T-helper 1 cell (primary cell): ENCODE measurements around the gene KCNQ5.

Experiments used
- DNase-seq, 5 donors: peaks; one replicate each; pipeline ENCODE4 v3.0.0-alpha.2; 2012 to 2020

Gene KCNQ5

DNA sequence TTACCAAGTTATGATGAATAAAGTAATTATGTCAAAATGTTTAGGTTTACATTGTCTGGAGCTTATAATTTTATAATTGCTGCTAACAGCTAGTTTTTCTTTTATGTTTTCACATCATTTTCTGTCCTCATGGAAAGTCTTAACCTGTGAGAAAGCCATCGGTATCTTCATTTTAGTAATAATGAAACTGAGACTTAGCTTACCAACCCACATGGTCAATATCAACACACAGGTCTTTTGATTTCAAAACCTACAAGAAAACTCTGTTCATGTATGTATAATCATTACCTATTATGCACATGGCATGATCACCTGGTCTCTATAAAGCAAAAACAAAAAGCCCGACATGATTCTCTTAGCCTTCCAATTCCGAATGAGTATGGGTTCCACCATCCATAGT, 61.9 kb downstream of the KCNQ5 start:
- DNase-seq, result no peak

GRCh38 chr6:72689107-72689954, 67.5 kb downstream of the KCNQ5 start:
- DNase-seq, result no peak

DNA sequence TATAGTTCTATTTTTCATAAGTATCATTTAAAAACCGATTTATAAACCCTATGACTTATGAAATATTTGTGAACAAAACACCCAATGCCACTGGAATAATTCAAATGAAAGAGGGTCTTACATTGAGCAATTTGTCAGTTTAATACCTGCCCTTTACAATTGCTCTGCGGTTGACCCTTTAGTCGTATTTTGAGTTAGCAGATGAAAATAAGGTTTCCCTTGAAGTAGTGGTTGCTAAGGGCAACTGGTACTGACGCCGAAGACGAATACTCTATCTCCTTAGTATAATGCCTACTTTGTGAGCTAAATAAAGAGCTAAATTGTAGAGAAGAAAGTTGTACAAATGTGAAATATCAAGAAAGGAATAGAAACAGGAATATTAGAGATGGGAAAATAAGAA, 69.4 kb downstream of the KCNQ5 start:
- no peak for DNase-seq

DNA sequence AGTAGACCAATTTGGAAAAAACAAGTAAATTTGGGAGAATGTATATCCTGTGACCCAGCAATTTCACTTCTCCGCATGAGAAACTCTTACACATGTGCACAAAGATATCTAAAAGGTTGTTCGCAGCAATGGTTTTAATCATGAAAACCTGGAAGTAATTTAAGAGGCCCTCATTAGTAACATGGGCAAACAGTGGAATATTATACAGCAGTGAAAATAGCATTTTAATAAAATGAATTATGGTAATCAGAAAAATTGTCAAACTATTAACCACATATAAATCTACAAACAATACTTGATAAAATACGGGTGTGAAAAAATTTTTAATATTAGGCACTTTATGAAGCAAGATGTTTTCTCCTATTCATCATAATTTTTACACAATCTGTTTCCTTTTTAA, 74.2 kb downstream of the KCNQ5 start:
- DNase-seq, result no peak

DNA sequence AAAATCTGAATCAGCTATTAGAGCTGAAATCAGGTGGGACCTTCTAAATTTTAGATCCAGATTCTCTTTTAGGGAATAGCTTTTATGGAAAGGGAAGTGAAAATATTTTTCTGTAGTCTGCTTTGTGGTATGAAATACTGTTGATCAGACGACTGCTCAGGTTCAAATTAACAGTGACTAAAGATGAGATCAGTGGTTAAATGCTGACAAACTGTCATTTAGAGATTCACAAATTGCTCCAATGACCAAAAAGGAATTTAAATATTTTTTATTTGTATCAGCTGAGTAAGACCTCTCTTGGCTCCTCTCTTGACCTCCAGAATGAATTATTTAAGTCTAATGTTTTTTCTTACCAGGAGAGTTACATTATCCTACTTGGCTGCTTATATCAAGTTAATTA, 77.3 kb downstream of the KCNQ5 start:
- no peak for DNase-seq

DNA sequence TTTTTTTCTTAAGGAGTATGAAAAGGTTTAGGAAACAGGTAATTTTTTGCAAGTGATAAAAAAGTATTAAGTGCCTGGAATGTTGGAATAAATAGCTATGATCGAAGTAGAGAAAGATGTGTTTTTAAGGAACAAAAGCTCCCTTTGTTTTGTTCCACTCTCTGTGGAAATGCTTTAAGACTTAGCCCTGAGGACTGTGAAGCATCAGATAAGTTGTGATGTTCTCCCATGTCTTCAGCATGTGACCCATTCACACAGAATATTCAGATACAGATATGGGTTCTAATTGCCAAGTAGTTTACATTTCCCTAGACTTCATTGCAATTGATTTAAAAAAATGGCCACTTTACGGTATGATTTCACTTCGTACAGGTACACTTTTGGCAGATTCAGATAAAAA, 80.6 kb downstream of the KCNQ5 start:
- DNase-seq, result no peak

- no peak for DNase-seq
These were observed 81.2 kb downstream of the KCNQ5 start for GRCh38 chr6:72703093-72703492.

GRCh38 chr6:72704979-72705378, 83.1 kb downstream of the KCNQ5 start:
- no peak for DNase-seq

- DNase-seq, result no peak
These were observed 87.6 kb downstream of the KCNQ5 start for GRCh38 chr6:72709431-72709830.

GRCh38 chr6:72711731-72712130, 89.9 kb downstream of the KCNQ5 start:
- DNase-seq, result no peak

- DNase-seq, result no peak
These were observed 91.0 kb downstream of the KCNQ5 start for GRCh38 chr6:72712910-72713309.

DNA sequence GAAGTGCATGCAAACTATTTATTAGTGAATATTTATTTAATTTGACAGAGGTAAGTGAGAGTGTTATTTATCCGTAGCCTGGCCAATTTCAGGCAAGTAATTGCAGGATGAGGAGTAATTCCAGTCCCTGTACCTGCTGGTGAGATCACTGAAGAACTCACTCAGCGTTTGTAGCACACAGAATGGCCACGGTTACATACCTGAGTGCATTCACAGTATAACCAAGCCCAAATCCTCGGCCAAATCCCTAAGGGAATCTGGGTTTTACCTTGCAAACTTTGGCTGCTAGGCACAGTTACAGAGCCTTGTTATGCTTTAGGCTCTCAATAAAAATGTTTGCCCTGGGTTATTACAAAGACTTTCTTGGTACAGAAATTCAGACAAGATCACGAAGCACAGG, 93.3 kb downstream of the KCNQ5 start:
- DNase-seq, result no peak

GRCh38 chr6:72716916-72717315, 95.1 kb downstream of the KCNQ5 start:
- no peak for DNase-seq

GRCh38 chr6:72720464-72720863, 98.6 kb downstream of the KCNQ5 start:
- DNase-seq, result no peak

DNA sequence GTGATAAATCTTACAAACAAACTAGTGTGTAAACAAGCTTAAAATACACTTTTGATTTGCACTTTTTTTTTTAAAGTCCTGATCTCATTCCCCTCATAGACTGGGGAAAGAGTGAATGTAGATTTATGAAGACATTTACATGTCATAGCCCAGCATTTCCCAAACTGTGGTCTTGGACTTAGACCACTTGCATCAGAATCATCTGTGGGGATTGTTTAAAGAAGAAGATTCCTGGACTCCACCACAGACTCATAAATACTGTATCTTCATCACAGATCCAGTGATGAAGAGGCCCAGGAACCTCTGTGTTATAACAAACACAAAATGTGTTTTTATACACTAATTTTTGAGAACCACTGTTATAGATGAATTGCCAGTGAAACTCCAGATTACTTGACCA, 99.5 kb downstream of the KCNQ5 start:
- no peak for DNase-seq

DNA sequence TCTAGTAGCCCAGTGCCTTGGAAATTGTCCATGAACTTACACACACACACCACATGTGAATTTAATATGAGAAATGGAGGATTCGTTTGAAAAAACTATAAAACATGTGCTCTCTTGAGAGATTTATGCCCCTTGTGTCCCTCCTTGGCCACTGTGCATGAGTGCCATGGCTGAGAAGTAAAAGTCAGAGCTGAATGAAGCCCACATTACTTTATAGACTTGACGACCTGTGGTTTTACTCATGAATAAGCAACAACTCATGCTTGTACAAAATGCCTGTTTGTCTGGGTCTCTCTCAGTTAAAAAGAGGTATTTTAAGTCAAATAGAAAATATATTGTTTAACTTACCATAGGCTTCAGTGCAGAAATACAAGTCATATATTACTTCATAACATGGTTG, 102.7 kb downstream of the KCNQ5 start:
- no peak for DNase-seq

GRCh38 chr6:72728706-72729343, 107.0 kb downstream of the KCNQ5 start:
- no peak for DNase-seq

DNA sequence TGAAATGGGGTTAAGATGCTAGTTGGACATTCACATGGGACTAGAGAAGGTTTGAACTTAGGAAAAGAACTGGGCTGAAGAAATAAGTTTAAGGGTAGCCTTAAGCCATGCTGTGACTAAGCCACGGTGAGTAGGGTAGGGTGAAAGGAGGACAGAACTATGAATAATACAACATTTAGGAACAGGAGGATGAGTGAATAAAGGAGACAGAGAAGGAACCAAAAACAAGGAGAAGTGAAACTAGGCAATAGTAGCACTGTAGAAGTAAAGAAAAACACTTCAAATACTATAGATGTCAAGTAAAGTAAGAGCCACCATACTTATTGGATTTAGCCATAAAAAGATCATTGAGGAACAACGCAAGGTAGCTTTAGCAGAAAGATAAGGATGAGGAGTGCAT, 111.2 kb downstream of the KCNQ5 start:
- DNase-seq, result no peak

- DNase-seq, result no peak
These were observed 116.2 kb downstream of the KCNQ5 start for GRCh38 chr6:72738091-72738490.

DNA sequence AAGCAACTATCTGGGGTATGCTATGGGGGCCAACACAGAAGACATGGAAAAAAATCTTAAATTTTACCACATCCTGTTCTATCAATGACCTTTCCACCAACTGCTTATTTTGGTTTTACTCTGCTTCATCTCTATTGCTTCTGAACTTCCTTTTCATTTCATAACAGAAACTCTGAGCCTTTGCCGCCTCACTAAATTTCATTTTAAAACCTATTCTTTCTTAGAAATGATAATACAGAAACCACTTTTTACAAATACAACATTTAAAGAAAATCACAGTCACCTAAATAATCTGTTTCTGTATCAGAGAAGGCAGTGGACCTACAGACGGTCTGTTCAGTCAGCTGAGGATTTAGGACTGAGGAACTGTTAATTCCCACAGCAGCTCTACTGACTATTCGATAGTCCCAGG, 117.5 kb downstream of the KCNQ5 start:
- peak in 1 of 5 donors; percentile 47 for DNase-seq

DNA sequence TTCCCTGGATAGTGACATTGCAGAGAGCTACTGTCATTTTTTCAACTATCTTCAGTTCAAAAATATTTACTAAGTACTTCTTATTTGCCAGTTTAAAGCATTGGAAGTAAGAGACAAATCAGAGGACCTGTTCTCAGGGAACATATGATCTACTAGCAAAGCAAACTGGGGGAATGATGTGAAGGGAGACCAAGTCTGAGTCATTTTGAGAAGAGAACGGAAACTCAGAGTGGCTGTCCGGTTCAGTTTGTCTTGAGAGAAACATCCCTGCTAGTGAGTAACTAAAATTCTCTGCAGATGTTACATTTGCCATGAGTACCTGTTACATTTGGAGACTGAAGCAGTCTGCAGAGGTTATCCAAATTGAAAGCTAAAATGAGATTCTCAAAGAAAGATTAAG, 118.3 kb downstream of the KCNQ5 start:
- DNase-seq, result peak in 1 of 5 donors; percentile 50

GRCh38 chr6:72741083-72741482, 119.2 kb downstream of the KCNQ5 start:
- no peak for DNase-seq

- DNase-seq, result no peak
These were observed 120.3 kb downstream of the KCNQ5 start for GRCh38 chr6:72742001-72742673.

GRCh38 chr6:72746276-72746675, 124.4 kb downstream of the KCNQ5 start:
- no peak for DNase-seq
